GM21526 (cell line): ENCODE data around the gene NOP56.

ENCODE experiments used
- ATAC-seq: cut with Tn5 transposase; IDR thresholded peaks from one replicate; pipeline ENCODE4 v1.9.1; 2021; ENCODE audit warnings: moderate library complexity; ENCODE audit not compliant: unreplicated experiment, low FRiP score

Gene NOP56

DNA sequence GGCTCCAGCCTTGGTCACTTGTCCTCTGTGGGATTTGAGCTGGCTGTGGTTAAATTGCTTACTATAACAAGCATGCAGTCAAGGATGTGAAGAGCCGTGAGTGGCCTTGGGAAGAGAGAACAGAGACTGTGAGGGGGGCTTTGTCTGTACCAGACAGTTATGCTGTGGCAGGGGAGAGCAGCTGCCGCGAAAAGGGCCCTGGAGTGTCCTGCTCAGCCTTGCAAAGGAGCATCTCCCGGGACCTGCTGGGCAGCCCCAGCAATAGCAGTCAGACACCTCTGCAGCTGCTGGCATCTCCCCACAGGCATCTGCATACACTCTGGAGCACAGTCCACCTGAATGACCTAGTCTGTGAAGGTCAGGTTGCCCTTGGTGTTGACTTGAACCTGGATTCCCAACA, 46.5 kb downstream of the NOP56 start:
- ATAC-seq, result no peak

DNA sequence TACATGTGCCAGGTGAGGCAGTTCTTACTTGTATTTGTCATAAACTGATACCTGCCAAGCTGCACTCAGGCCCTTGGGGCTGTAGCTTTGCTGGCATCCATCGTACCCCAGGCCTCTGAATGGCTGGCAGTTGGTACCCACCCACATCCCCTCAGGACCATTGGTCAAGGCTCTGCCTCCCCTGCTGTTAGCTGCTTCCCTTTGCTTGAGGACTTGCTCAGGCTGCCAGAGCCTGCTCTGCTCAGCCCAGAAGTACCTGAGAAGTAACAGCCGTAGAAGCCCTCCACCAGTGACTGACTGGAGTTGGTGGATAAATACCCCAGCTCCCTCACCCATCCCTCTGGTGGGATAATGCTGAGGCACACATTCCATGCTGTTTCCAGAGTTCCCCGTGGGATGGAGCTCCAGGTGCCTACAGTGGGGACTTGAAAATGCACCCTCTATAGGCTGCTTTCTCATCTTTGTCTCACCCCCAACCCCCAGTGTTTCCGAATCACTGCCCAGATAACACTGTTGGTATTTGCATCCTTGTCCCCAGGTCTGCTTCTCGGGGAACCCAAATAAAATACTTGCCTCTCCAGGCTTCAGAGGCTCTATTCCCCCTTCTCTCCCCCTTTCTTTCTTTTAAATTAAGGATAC, 47.5 kb downstream of the NOP56 start:
- ATAC-seq, result no peak

- ATAC-seq, result no peak
These were observed 48.6 kb downstream of the NOP56 start for GRCh38 chr20:2700913-2701620.

GRCh38 chr20:2701671-2702081, 49.2 kb downstream of the NOP56 start:
- ATAC-seq, result no peak

DNA sequence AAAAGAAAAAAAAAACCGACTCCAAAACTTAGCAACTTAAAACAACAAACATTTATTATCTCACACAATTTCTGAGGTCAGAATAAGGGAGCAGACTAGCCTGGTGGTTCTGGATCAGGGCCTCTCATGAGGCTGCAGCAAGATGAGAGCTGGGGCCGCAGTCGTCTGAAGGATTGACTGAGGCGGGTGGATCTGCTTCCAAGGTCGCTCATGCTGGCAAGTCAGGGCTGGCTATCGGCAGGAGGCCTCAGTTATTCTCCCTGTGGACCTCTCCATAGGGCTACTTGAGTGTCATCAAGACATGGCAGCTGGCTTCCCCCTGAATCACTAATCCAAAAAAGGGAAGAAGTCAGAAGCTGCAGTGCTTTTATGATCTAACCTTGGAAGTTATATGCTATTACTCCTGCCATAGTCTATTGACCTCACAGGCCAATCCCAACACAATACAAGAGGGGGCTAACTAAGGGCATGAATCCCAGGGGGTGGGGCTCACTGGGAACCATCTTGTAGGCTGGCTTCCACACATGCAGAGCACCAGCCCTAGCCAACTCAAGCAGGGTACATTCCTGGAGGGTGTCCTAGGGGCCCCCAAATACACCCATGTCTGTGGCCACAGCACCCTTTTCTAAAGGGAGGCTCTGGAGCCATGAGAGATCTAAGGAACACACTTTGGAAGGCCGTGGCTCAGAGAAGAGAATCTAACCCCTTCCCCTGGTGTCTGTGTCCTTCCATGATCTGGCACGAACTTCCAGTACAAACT, 51.5 kb downstream of the NOP56 start:
- ATAC-seq, result no peak

GRCh38 chr20:2705931-2706645, 53.7 kb downstream of the NOP56 start:
- ATAC-seq, result no peak

- ATAC-seq, result no peak
These were observed 54.4 kb downstream of the NOP56 start for GRCh38 chr20:2706688-2707352.

DNA sequence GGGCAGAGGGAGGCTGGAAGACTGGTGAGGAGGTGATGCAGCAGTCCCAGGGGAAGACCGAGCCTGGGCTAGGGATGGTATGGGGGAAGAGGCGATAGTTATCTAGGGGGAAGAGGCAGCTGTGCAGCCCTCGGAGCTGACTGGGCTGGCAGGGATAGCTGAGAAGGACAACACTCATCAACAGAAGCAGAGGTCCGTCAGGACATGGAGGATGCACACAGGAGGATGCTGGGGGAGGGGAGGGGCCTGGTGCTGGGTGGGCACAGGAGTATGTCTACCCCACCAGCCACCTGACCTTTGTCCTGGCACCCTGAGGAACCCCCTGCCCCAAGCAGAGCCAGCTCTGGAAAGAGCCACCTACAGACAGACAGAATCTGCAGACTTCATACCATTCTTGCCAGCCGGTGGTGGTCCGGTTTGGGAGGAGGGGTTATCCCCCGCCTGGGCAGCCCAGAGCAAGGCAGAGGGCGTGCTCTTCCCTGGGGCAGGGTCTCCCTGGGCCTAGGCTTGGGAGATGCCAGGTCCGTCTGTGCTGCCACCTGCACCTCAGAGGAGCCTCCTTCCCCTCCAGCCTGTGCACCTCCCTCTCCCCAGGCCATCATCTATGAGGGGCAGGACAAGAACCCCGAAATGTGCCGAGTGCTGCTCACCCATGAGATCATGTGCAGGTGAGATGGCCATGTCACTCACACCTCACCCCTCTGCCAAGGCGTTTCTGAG, 55.1 kb downstream of the NOP56 start:
- ATAC-seq, result no peak
